HepG2 (cell line): Measurements from ENCODE around the gene KRTAP1-5. TPM values are rescaled to one million over a fixed set of nuclear protein-coding genes. Genes with fewer than 3 reads are reported as not detected.

Experiments
- ATAC-seq: fragments of 200-7000 bp; cut with Tn5 transposase; 3 replicates; pipeline ENCODE4 v1.9.1; 2020; ENCODE audit warnings: mild to moderate bottlenecking, moderate library complexity
- BruUV-seq: library from RNA; stranded (reverse); fragments of 400-500 nt; replicated peaks from 2 replicates; lab custom pipeline; 2021; lab: Mats Ljungman, UMichigan
- CTCF ChIA-PET: fragments of 300-600 bp; formaldehyde crosslinking; extraction: SDS; loops from one replicate; lab custom pipeline; 2021; ENCODE audit warnings: low total read pairs, inconsistent platforms, low intra/inter-chr PET ratio; lab: Yijun Ruan, JAX
- POLR2A ChIA-PET: fragments of 350-600 bp; sonication (Branson Sonifier 250); formaldehyde crosslinking; loops from one replicate; lab custom pipeline; 2020; ENCODE audit warnings: antibody characterized with exemption, inconsistent platforms; lab: Yijun Ruan, JAX
- DNase-seq: peaks from one replicate; pipeline ENCODE4 v3.0.0-alpha.2; 2015; ENCODE audit warnings: low spot score
- FAIRE-seq: peaks from 3 replicates; lab custom pipeline; 2011; peaks lifted over from hg19 to GRCh38; lab: Jason Lieb, UNC
- H2AFZ ChIP-seq: one replicate; pipeline ENCODE4 v1.6.1; 2011; ENCODE audit warnings: low read length, inconsistent platforms
- H3K27ac ChIP-seq: fragments of 300-600 bp; 3 replicates; pipeline ENCODE4 v1.8.0; 2011; ENCODE audit warnings: mixed run types, mild to moderate bottlenecking, mixed read lengths, low read length, inconsistent platforms; ENCODE audit not compliant: insufficient read depth; ENCODE audit errors: extremely low read length
- H3K27me3 ChIP-seq, 2 experiments: fragments of 200-600 bp in 1 of 2; 2 replicates in 1 of 2; 3 replicates in 1 of 2; pipeline versions ENCODE4 v1.6.0 to v1.8.0; 2011; ENCODE audit warnings: low read length in 2 of 2, mild to moderate bottlenecking in 2 of 2, moderate library complexity in 2 of 2, inconsistent platforms in 1 of 2; ENCODE audit not compliant: insufficient read depth in 2 of 2, control insufficient read depth in 1 of 2
- H3K36me3 ChIP-seq, 2 experiments: fragments of 200-600 bp in 1 of 2; replicated peaks in 1 of 2; 2 replicates in 1 of 2; 3 replicates in 1 of 2; pipeline versions ENCODE4 v1.5.1 to v1.8.0; 2011; ENCODE audit warnings: low read length in 2 of 2, inconsistent platforms in 1 of 2; ENCODE audit not compliant: insufficient read depth in 2 of 2, control insufficient read depth in 1 of 2
- H3K4me1 ChIP-seq: 2 replicates; pipeline ENCODE4 v1.5.1; 2012; ENCODE audit warnings: low read length, inconsistent platforms; ENCODE audit not compliant: insufficient read depth
- H3K4me2 ChIP-seq: 2 replicates; pipeline ENCODE4 v1.6.0; 2011; ENCODE audit warnings: low read depth, low read length, inconsistent platforms
- H3K4me3 ChIP-seq, 3 experiments: fragments of 200-600 bp in 1 of 3; sonication (generic), shearing (Covaris generic) in 1 of 3; replicated peaks in 1 of 3; 2 replicates each; pipeline ENCODE4 v1.5.1; 2011 to 2016; ENCODE audit warnings: low read length in 3 of 3, inconsistent platforms in 2 of 3, low read depth in 2 of 3, mild to moderate bottlenecking in 2 of 3, control low read depth in 1 of 3, mixed read lengths in 1 of 3; ENCODE audit not compliant: insufficient read depth in 1 of 3
- H3K79me2 ChIP-seq: one replicate; pipeline ENCODE4 v1.6.1; 2011; ENCODE audit warnings: low read length, inconsistent platforms; ENCODE audit not compliant: insufficient read depth
- H3K9ac ChIP-seq: 2 replicates; pipeline ENCODE4 v1.6.0; 2011; ENCODE audit warnings: mild to moderate bottlenecking, low read depth, low read length, inconsistent platforms; ENCODE audit not compliant: insufficient read depth
- H3K9me3 ChIP-seq: 2 replicates; pipeline ENCODE4 v1.5.1; 2012; ENCODE audit warnings: mild to moderate bottlenecking, low read length
- H4K20me1 ChIP-seq: 2 replicates; pipeline ENCODE4 v1.6.0; 2011; ENCODE audit warnings: inconsistent platforms, mild to moderate bottlenecking, low read length, moderate library complexity; ENCODE audit not compliant: insufficient read depth
- ATF7-NPFF ChIP-seq: sonication (generic); formaldehyde crosslinking; IDR thresholded peaks from 2 replicates; pipeline ENCODE4 v1.8.1; 2023; ENCODE audit warnings: mild to moderate bottlenecking, low read depth, missing genetic modification reagents, moderate library complexity
- CHD4 ChIP-seq: fragments of 200-600 bp; sonication (generic); IDR thresholded peaks from 2 replicates; pipeline ENCODE4 v1.7.0; 2017; ENCODE audit warnings: mild to moderate bottlenecking, low read length, borderline replicate concordance
- ESRRA ChIP-seq: sonication (generic); formaldehyde crosslinking; IDR thresholded peaks from 2 replicates; pipeline ENCODE4 v1.5.1; 2020; ENCODE audit warnings: mild to moderate bottlenecking, low read depth, missing genetic modification reagents
- FIP1L1 ChIP-seq: fragments of 200-400 bp; formaldehyde crosslinking; IDR thresholded peaks from 2 replicates; pipeline ENCODE4 v1.6.1; 2018; ENCODE audit warnings: low read depth, mild to moderate bottlenecking, low read length, moderate library complexity, borderline replicate concordance; ENCODE audit not compliant: insufficient read depth
- KDM1A ChIP-seq: IDR thresholded peaks from 2 replicates; pipeline ENCODE4 v1.6.1; 2016; ENCODE audit warnings: missing compliant biosample characterization
- THYN1 ChIP-seq: sonication (generic); formaldehyde crosslinking; IDR thresholded peaks from 2 replicates; pipeline ENCODE4 v1.8.1; 2023; ENCODE audit warnings: low read depth, mild to moderate bottlenecking, moderate library complexity, missing genetic modification reagents, borderline replicate concordance
- ZBTB3 ChIP-seq: sonication (generic); formaldehyde crosslinking; IDR thresholded peaks from 2 replicates; pipeline ENCODE4 v1.4.0; 2020; ENCODE audit warnings: low read depth, mild to moderate bottlenecking, moderate library complexity, missing genetic modification reagents, borderline replicate concordance
- ZNF572 ChIP-seq: sonication (generic); formaldehyde crosslinking; IDR thresholded peaks from 2 replicates; pipeline ENCODE4 v1.5.1; 2020; ENCODE audit warnings: mild to moderate bottlenecking, missing genetic modification reagents
- in situ Hi-C: cut with HindIII; loops from 2 replicates; pipeline ENCODE4 v1.10.0; 2017; ENCODE audit warnings: low pct_unique_long_range_greater_than_20kb; ENCODE audit not compliant: extremely low pct_ligation_motif_present
- intact Hi-C: fragments of 100-400 bp; cut with micrococcal nuclease; formaldehyde crosslinking; loops from one replicate; pipeline ENCODE4 v1.10.0; 2022; ENCODE audit not compliant: unreplicated experiment
- polyA plus RNA-seq, 8 experiments: library from polyadenylated mRNA; depleted of rRNA in 3 of 8; stranded (reverse) in 7 of 8; unstranded in 1 of 8; fragments of >200 nt; fragmentation: Illumina TruSeq in 4 of 8; extraction: Trizol in 4 of 8; gene quantifications; 2 replicates each; pipeline versions ENCODE4 v1.2.1 to v1.2.3, GENCODE V29; 2011 to 2016; ENCODE audit warnings: low read depth in 4 of 8, missing spikeins in 1 of 8, mixed read lengths in 1 of 8; ENCODE audit not compliant: insufficient read depth in 1 of 8
- total RNA-seq, 5 experiments: library from RNA; depleted of rRNA; stranded (reverse); fragments of >200 nt; fragmentation: Illumina TruSeq; extraction: Trizol; gene quantifications; 2 replicates each; pipeline ENCODE4 v1.2.3, GENCODE V29; 2016; ENCODE audit warnings: low read depth in 1 of 5
- TF ChIP-seq, protein P1 (sequence below): sonication (generic); formaldehyde crosslinking; IDR thresholded peaks from 2 replicates; pipeline ENCODE4 v1.4.0; 2020; ENCODE audit warnings: missing genetic modification reagents
- TF ChIP-seq, protein P2 (sequence below): sonication (generic); IDR thresholded peaks from 2 replicates; pipeline ENCODE4 v1.6.1; 2016; ENCODE audit warnings: low read depth, borderline replicate concordance
- TF ChIP-seq, protein P3 (sequence below): IDR thresholded peaks from 2 replicates; pipeline ENCODE4 v1.6.1; 2018; ENCODE audit warnings: missing genetic modification reagents, mild to moderate bottlenecking, missing compliant biosample characterization

KRTAP1-5 gene
- total and polyA plus RNA-seq, 2 of the 13 experiments (the other 11 are each of a cell fraction or from before 2014, with no cell fraction given) = 0.09 TPM; not detected in 1

DNA sequence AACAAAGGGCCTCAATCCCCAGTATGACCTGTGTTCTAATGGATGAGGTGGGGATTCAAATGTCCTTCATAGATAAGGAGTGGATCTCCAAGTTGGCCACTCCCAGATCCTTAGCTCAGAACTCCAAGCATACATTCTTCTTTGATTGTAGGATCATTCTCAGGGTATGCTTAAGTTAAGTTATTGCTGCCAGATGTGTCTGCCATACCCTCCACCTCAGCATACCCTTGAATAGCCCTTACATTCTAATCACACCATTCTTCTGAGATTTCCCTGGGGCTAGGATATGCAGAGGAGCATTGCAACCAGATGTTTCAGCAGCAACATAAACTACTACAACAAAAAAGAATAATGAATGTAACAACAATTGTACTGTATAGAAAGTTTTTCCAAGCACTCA lies 40.3 kb upstream of the KRTAP1-5 start:
- TF ChIP-seq FIP1L1 = no peak
- no peak for TF ChIP-seq ATF7-NPFF (CRISPR knock-in tag)
- TF ChIP-seq, protein P1, sequence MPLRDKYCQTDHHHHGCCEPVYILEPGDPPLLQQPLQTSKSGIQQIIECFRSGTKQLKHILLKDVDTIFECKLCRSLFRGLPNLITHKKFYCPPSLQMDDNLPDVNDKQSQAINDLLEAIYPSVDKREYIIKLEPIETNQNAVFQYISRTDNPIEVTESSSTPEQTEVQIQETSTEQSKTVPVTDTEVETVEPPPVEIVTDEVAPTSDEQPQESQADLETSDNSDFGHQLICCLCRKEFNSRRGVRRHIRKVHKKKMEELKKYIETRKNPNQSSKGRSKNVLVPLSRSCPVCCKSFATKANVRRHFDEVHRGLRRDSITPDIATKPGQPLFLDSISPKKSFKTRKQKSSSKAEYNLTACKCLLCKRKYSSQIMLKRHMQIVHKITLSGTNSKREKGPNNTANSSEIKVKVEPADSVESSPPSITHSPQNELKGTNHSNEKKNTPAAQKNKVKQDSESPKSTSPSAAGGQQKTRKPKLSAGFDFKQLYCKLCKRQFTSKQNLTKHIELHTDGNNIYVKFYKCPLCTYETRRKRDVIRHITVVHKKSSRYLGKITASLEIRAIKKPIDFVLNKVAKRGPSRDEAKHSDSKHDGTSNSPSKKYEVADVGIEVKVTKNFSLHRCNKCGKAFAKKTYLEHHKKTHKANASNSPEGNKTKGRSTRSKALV (CRISPR knock-in tag) = no peak
- no peak for TF ChIP-seq ESRRA (CRISPR knock-in tag)
- TF ChIP-seq, protein P2, sequence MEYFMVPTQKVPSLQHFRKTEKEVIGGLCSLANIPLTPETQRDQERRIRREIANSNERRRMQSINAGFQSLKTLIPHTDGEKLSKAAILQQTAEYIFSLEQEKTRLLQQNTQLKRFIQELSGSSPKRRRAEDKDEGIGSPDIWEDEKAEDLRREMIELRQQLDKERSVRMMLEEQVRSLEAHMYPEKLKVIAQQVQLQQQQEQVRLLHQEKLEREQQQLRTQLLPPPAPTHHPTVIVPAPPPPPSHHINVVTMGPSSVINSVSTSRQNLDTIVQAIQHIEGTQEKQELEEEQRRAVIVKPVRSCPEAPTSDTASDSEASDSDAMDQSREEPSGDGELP = no peak
- TF ChIP-seq CHD4 = no peak
- no peak for TF ChIP-seq ZBTB3 (CRISPR knock-in tag)
- TF ChIP-seq THYN1 (CRISPR knock-in tag) = no peak
- TF ChIP-seq, protein P3, sequence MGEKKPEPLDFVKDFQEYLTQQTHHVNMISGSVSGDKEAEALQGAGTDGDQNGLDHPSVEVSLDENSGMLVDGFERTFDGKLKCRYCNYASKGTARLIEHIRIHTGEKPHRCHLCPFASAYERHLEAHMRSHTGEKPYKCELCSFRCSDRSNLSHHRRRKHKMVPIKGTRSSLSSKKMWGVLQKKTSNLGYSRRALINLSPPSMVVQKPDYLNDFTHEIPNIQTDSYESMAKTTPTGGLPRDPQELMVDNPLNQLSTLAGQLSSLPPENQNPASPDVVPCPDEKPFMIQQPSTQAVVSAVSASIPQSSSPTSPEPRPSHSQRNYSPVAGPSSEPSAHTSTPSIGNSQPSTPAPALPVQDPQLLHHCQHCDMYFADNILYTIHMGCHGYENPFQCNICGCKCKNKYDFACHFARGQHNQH = no peak
- TF ChIP-seq ZNF572 = no peak
- TF ChIP-seq KDM1A (CRISPR knock-in tag) = no peak
- TF ChIP-seq, all 625 proteins: peak for 0
- Histone ChIP-seq H3K4me2 (no peak overlapping the region), H2AFZ (no peak overlapping the region), H3K4me1 (peaks cover 12% of the 10 kb centered on the region), H3K9me3 (no peaks in the 10 kb centered on the region), H4K20me1 (no peaks in the 10 kb centered on the region), H3K4me3 (no peak overlapping the region), H3K27ac (no peak overlapping the region), H3K79me2 (no peaks in the 10 kb centered on the region), H3K9ac (no peak overlapping the region), H3K27me3 (no peaks in the 10 kb centered on the region), H3K36me3 (no peaks in the 10 kb centered on the region)
- DNase-seq (no peak), FAIRE-seq (no peak), ATAC-seq (no peak)
- in situ Hi-C loops = no loop called here
- BruUV-seq = no TSS peak
- intact Hi-C loops = no loop called here
- ChIA-PET CTCF (no interaction called here), POLR2A (no interaction called here)
